Liver (tissue), 9 donors: ENCODE data around the gene DPH3. TPM values are rescaled to one million over a fixed set of nuclear protein-coding genes. Genes with fewer than 3 reads are reported as not detected.

Experiments used
- DNase-seq: peaks from one replicate; pipeline ENCODE4 v3.0.0-alpha.2; 2017; ENCODE audit warnings: low spot score
- H3K27ac ChIP-seq, 2 donors: one replicate each; pipeline ENCODE4 v1.7.0; 2013; ENCODE audit warnings: inconsistent platforms in 2 of 2, low read length in 2 of 2, control low read depth in 1 of 2, low read depth in 1 of 2, mild to moderate bottlenecking in 1 of 2
- H3K27me3 ChIP-seq, 4 donors: one replicate each; pipeline versions ENCODE4 v1.6.1 to v1.7.0; 2013; ENCODE audit warnings: low read length in 3 of 4, inconsistent platforms in 1 of 4, mild to moderate bottlenecking in 1 of 4, moderate library complexity in 1 of 4; ENCODE audit not compliant: control insufficient read depth in 4 of 4, insufficient read depth in 4 of 4
- H3K36me3 ChIP-seq, 4 donors: one replicate each; pipeline versions ENCODE4 v1.6.1 to v1.7.0; 2013; ENCODE audit warnings: low read length in 3 of 4, mild to moderate bottlenecking in 3 of 4, low read depth in 1 of 4, moderate library complexity in 1 of 4; ENCODE audit not compliant: control insufficient read depth in 4 of 4, insufficient read depth in 3 of 4
- H3K4me1 ChIP-seq, 4 donors: one replicate each; pipeline versions ENCODE4 v1.6.1 to v1.7.0; 2013; ENCODE audit warnings: low read length in 3 of 4, mild to moderate bottlenecking in 3 of 4, moderate library complexity in 1 of 4; ENCODE audit not compliant: control insufficient read depth in 4 of 4, insufficient read depth in 4 of 4
- H3K4me3 ChIP-seq, 3 donors: one replicate each; pipeline versions ENCODE4 v1.6.1 to v1.7.0; 2013; ENCODE audit warnings: low read length in 3 of 3, control low read depth in 1 of 3, low read depth in 1 of 3, mild to moderate bottlenecking in 1 of 3
- H3K9ac ChIP-seq, 2 donors: one replicate each; pipeline ENCODE4 v1.7.0; 2013; ENCODE audit warnings: low read length in 2 of 2, mild to moderate bottlenecking in 2 of 2, moderate library complexity in 2 of 2, control low read depth in 1 of 2, low read depth in 1 of 2
- H3K9me3 ChIP-seq, 4 donors: one replicate each; pipeline versions ENCODE4 v1.6.1 to v1.7.0; 2013; ENCODE audit warnings: low read length in 3 of 4; ENCODE audit not compliant: control insufficient read depth in 4 of 4
- EGR1 ChIP-seq, 2 donors: IDR thresholded peaks; 2 replicates each; pipeline ENCODE4 v1.6.1; 2016 to 2018; ENCODE audit warnings: antibody characterized with exemption in 2 of 2, low read depth in 2 of 2
- FOXA1 ChIP-seq: IDR thresholded peaks from 2 replicates; pipeline ENCODE4 v1.6.1; 2016; ENCODE audit warnings: antibody characterized with exemption
- FOXA2 ChIP-seq: IDR thresholded peaks from 2 replicates; pipeline ENCODE4 v1.6.1; 2016; ENCODE audit warnings: antibody characterized with exemption
- GABPA ChIP-seq, 2 donors: IDR thresholded peaks in 1 of 2; conservative IDR thresholded peaks in 1 of 2; 2 replicates each; pipeline ENCODE4 v1.6.1; 2016; ENCODE audit warnings: antibody characterized with exemption in 2 of 2, mild to moderate bottlenecking in 1 of 2, moderate library complexity in 1 of 2
- HNF4A ChIP-seq, 2 donors: conservative IDR thresholded peaks; 2 replicates each; pipeline ENCODE4 v1.6.1; 2016; ENCODE audit warnings: antibody characterized with exemption in 2 of 2, mild to moderate bottlenecking in 2 of 2
- HNF4G ChIP-seq: IDR thresholded peaks from 2 replicates; pipeline ENCODE4 v1.6.1; 2016; ENCODE audit warnings: antibody characterized with exemption
- JUND ChIP-seq, 2 donors: IDR thresholded peaks; 2 replicates each; pipeline ENCODE4 v1.6.1; 2016; ENCODE audit warnings: antibody characterized with exemption in 2 of 2
- NR2F2 ChIP-seq: IDR thresholded peaks from 2 replicates; pipeline ENCODE4 v1.6.1; 2016; ENCODE audit warnings: antibody characterized with exemption
- RAD21 ChIP-seq, 2 donors: IDR thresholded peaks; 2 replicates each; pipeline ENCODE4 v1.6.1; 2016; ENCODE audit warnings: antibody characterized with exemption in 2 of 2, mild to moderate bottlenecking in 2 of 2
- RXRA ChIP-seq, 2 donors: IDR thresholded peaks; 2 replicates each; pipeline ENCODE4 v1.6.1; 2017 to 2018; ENCODE audit warnings: antibody characterized with exemption in 2 of 2, mild to moderate bottlenecking in 1 of 2
- SP1 ChIP-seq: IDR thresholded peaks from 2 replicates; pipeline ENCODE4 v1.6.1; 2018; ENCODE audit warnings: antibody characterized with exemption, mild to moderate bottlenecking
- TAF1 ChIP-seq: conservative IDR thresholded peaks from 2 replicates; pipeline ENCODE4 v1.6.1; 2016; ENCODE audit warnings: antibody characterized with exemption, mild to moderate bottlenecking
- YY1 ChIP-seq: IDR thresholded peaks from 2 replicates; pipeline ENCODE4 v1.6.1; 2016; ENCODE audit warnings: antibody characterized with exemption, mild to moderate bottlenecking
- WGBS: extraction: QIAGEN DNeasy Blood & Tissue Kit; methylation state at CpG from one replicate; pipeline ENCODE4 v1.1.7; 2013; 5-methylcytosine and 5-hydroxymethylcytosine counted together
- polyA plus RNA-seq, 2 donors: library from polyadenylated mRNA; stranded (reverse) in 1 of 2; unstranded in 1 of 2; fragments of 200-250 nt in 1 of 2; fragments of >200 nt in 1 of 2; fragmentation: Nextera tagmentation in 1 of 2; extraction: Ambion mirVana in 1 of 2; gene quantifications; one replicate each; pipeline versions ENCODE4 v1.2.1 to v1.2.3, GENCODE V29; 2013 to 2015
- total RNA-seq, 2 donors: library from RNA; depleted of rRNA; stranded (reverse); fragments of >200 nt; gene quantifications; one replicate each; pipeline ENCODE4 v1.2.3, GENCODE V29; 2014
- TF ChIP-seq, protein P1 (sequence below): IDR thresholded peaks from 2 replicates; pipeline ENCODE4 v1.6.1; 2016; ENCODE audit warnings: antibody characterized with exemption
- TF ChIP-seq, protein P2 (sequence below): fragments of 150-350 bp; IDR thresholded peaks from 2 replicates; pipeline ENCODE4 v1.5.1; 2017; ENCODE audit warnings: improper control_type of control experiment, low read depth, low read length; ENCODE audit not compliant: missing input control
- TF ChIP-seq, protein P3 (sequence below): IDR thresholded peaks from 2 replicates; pipeline ENCODE4 v1.6.1; 2016; ENCODE audit warnings: antibody characterized with exemption
- TF ChIP-seq, protein P4 (sequence below): IDR thresholded peaks from 2 replicates; pipeline ENCODE4 v1.6.1; 2016; ENCODE audit warnings: antibody characterized with exemption, mild to moderate bottlenecking
- TF ChIP-seq, protein P5 (sequence below): IDR thresholded peaks from 2 replicates; pipeline ENCODE4 v1.6.1; 2016; ENCODE audit warnings: antibody characterized with exemption
- donor health status: healthy.
- donor health status: healthy.
- donor health status: healthy.
- donor health status: healthy.
- donor health status: healthy.

Gene DPH3
- total and polyA plus RNA-seq, 4 donors = 7.8 to 19.1 (median 11.6) TPM

DNA sequence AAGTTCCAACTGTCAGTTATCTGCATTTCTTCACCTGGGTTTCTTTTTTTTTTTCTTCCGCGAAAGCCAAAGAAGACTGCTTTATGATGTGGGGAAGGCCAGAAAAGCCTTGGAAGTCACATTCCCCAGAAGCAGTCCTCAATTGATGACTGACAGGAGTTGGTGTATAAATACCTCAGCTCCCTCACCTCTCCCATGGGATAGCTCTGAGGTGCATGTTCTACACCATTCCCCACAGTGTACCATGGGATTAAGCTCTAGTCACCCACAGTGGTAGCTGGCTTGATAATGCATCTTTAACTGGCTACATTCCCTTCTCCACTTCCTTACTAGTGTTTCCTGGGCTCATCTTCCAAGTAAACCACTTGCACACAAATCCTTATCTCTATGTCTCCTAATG is 30.5 kb downstream of the DPH3 start:
- H3K27me3 ChIP-seq = no peaks in the 10 kb centered on the region
- H3K9me3 ChIP-seq = no peaks in the 10 kb centered on the region
- 99% methylated on average over 2 of the region's 2 CpGs for WGBS
- no peaks in the 10 kb centered on the region for H3K36me3 ChIP-seq
- H3K4me3 ChIP-seq = no peak overlapping the region
- H3K9ac ChIP-seq = no peak overlapping the region
- H3K27ac ChIP-seq = no peak overlapping the region
- no peak for DNase-seq
- no peak for TF ChIP-seq HNF4G
- no peak for TF ChIP-seq SP1
- peaks cover 0 to 4% (median 0%) of the 10 kb centered on the region in 4 donors for H3K4me1 ChIP-seq

DNA sequence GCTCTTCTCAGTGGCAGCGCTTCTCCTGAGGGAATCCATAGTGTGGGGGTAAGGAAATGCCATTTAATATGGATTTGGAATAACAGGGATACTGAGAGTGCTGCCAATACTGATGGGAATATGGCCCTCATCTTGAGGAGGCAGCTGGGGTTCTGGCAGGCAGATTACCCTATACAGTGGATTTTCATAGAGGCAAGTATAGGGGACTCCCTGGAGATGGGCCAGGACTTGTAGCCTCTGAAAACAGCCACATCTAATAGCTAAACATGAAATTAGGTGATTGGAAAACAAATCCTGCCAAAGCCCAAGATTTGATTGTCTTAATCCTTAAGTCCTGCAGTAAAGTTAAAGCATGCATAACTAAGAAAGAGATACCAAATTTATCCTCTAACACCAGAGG is 30.9 kb downstream of the DPH3 start:
- Histone ChIP-seq H3K9me3 (no peaks in the 10 kb centered on the region), H3K4me1 (peaks cover 0 to under 1% (median 0%) of the 10 kb centered on the region in 4 donors), H3K36me3 (no peaks in the 10 kb centered on the region), H3K27me3 (no peaks in the 10 kb centered on the region), H3K4me3 (no peak overlapping the region), H3K27ac (no peak overlapping the region), H3K9ac (no peak overlapping the region)
- 98% methylated on average over 1 of the region's 1 CpG for WGBS
- TF ChIP-seq HNF4A (conservative IDR thresholded peaks at IDR 0.05) = no peak
- TF ChIP-seq SP1 = no peak
- no peak for DNase-seq

DNA sequence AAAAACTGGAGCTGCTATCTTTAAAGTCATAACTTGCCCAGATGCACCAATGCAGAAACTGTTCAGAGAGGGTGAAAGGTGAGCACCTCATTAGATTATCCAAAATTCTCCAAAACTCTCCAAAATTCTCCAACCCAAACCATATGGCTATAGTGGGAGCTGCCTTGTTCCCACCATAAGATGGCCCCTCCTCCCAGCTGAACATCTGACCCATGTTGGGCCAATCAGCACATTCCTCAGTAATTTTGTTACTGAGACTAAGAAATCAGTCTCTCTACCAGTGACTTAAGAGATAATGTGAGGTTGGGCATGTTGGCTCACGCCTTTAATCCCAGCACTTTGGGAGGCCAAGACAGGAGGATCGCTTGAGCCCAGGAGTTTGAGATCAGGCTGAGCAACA is 32.8 kb downstream of the DPH3 start:
- H3K36me3 ChIP-seq = no peaks in the 10 kb centered on the region
- TF ChIP-seq RAD21 (IDR thresholded peaks at IDR 0.05) = no peak
- TF ChIP-seq, protein P1, sequence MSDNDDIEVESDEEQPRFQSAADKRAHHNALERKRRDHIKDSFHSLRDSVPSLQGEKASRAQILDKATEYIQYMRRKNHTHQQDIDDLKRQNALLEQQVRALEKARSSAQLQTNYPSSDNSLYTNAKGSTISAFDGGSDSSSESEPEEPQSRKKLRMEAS = no peak
- TF ChIP-seq RXRA (IDR thresholded peaks at IDR 0.05) = no peak
- TF ChIP-seq JUND (IDR thresholded peaks at IDR 0.05) = no peak
- no peak for TF ChIP-seq HNF4A (conservative IDR thresholded peaks at IDR 0.05)
- no peak for TF ChIP-seq SP1
- TF ChIP-seq TAF1 = no peak
- TF ChIP-seq EGR1 (IDR thresholded peaks at IDR 0.05; ENCODE audit: low read depth in 2 of 2) = no peak
- no peak for TF ChIP-seq NR2F2
- TF ChIP-seq, protein P2, sequence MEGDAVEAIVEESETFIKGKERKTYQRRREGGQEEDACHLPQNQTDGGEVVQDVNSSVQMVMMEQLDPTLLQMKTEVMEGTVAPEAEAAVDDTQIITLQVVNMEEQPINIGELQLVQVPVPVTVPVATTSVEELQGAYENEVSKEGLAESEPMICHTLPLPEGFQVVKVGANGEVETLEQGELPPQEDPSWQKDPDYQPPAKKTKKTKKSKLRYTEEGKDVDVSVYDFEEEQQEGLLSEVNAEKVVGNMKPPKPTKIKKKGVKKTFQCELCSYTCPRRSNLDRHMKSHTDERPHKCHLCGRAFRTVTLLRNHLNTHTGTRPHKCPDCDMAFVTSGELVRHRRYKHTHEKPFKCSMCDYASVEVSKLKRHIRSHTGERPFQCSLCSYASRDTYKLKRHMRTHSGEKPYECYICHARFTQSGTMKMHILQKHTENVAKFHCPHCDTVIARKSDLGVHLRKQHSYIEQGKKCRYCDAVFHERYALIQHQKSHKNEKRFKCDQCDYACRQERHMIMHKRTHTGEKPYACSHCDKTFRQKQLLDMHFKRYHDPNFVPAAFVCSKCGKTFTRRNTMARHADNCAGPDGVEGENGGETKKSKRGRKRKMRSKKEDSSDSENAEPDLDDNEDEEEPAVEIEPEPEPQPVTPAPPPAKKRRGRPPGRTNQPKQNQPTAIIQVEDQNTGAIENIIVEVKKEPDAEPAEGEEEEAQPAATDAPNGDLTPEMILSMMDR = no peak
- TF ChIP-seq HNF4G = no peak
- no peak for TF ChIP-seq FOXA1
- no peak for TF ChIP-seq FOXA2
- TF ChIP-seq, protein P3, sequence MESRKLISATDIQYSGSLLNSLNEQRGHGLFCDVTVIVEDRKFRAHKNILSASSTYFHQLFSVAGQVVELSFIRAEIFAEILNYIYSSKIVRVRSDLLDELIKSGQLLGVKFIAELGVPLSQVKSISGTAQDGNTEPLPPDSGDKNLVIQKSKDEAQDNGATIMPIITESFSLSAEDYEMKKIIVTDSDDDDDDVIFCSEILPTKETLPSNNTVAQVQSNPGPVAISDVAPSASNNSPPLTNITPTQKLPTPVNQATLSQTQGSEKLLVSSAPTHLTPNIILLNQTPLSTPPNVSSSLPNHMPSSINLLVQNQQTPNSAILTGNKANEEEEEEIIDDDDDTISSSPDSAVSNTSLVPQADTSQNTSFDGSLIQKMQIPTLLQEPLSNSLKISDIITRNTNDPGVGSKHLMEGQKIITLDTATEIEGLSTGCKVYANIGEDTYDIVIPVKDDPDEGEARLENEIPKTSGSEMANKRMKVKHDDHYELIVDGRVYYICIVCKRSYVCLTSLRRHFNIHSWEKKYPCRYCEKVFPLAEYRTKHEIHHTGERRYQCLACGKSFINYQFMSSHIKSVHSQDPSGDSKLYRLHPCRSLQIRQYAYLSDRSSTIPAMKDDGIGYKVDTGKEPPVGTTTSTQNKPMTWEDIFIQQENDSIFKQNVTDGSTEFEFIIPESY = no peak
- no peak for TF ChIP-seq GABPA (IDR thresholded peaks at IDR 0.05 in 1 of 2, conservative IDR thresholded peaks at IDR 0.05 in 1 of 2)
- TF ChIP-seq, protein P4, sequence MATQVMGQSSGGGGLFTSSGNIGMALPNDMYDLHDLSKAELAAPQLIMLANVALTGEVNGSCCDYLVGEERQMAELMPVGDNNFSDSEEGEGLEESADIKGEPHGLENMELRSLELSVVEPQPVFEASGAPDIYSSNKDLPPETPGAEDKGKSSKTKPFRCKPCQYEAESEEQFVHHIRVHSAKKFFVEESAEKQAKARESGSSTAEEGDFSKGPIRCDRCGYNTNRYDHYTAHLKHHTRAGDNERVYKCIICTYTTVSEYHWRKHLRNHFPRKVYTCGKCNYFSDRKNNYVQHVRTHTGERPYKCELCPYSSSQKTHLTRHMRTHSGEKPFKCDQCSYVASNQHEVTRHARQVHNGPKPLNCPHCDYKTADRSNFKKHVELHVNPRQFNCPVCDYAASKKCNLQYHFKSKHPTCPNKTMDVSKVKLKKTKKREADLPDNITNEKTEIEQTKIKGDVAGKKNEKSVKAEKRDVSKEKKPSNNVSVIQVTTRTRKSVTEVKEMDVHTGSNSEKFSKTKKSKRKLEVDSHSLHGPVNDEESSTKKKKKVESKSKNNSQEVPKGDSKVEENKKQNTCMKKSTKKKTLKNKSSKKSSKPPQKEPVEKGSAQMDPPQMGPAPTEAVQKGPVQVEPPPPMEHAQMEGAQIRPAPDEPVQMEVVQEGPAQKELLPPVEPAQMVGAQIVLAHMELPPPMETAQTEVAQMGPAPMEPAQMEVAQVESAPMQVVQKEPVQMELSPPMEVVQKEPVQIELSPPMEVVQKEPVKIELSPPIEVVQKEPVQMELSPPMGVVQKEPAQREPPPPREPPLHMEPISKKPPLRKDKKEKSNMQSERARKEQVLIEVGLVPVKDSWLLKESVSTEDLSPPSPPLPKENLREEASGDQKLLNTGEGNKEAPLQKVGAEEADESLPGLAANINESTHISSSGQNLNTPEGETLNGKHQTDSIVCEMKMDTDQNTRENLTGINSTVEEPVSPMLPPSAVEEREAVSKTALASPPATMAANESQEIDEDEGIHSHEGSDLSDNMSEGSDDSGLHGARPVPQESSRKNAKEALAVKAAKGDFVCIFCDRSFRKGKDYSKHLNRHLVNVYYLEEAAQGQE = no peak
- TF ChIP-seq YY1 = no peak
- TF ChIP-seq, protein P5, sequence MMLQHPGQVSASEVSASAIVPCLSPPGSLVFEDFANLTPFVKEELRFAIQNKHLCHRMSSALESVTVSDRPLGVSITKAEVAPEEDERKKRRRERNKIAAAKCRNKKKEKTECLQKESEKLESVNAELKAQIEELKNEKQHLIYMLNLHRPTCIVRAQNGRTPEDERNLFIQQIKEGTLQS = no peak
- H3K4me1 ChIP-seq = no peaks in the 10 kb centered on the region
- no peak overlapping the region for H3K9ac ChIP-seq
- no peak overlapping the region for H3K4me3 ChIP-seq
- H3K27ac ChIP-seq = no peak overlapping the region
- 94% methylated on average over 2 of the region's 2 CpGs for WGBS
- no peaks in the 10 kb centered on the region for H3K9me3 ChIP-seq
- no peaks in the 10 kb centered on the region for H3K27me3 ChIP-seq
- DNase-seq = no peak
